Left kidney (tissue), 2 donors: ENCODE results near the gene CHST6. TPM values are rescaled to one million over a fixed set of nuclear protein-coding genes. Genes with fewer than 3 reads are reported as not detected.
"Not testable (repeated sequence)": the region's sequence is repeated elsewhere in the genome, so short reads cannot be mapped to it uniquely, and the experiment has no call there.

Experiments used
- DNase-seq: peaks from one replicate; pipeline ENCODE4 v3.0.0-alpha.2; 2013
- polyA plus RNA-seq: library from polyadenylated mRNA; unstranded; fragments of 120-200 nt; gene quantifications from one replicate; pipeline ENCODE4 v1.2.1, GENCODE V29; 2013; ENCODE audit not compliant: insufficient read length

CHST6 gene
- polyA plus RNA-seq, 1 donor: 0.98 TPM

GRCh38 chr16:75477680-75478473 lies 17.4 kb downstream of the CHST6 start:
- DNase-seq: no peak

DNA sequence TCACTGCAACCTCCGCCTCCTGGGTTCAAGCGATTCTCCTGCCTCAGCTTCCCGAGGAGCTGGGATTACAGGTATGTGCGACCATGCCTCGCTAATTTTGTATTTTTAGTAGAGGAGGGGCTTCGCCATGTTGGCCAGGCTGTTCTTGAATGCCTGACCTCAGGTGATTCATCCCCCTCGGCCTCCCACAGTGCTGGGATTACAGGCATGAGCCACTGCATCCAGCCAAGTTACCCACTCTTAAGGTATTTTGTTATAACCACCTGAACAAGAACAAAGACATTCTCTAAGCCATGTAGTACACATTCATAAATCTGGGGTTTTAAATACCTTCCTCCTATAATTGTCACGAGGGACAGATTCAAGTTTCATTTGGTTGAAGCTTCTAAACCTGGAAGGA lies 18.4 kb downstream of the CHST6 start:
- no peak for DNase-seq

- no peak for DNase-seq
Measured at GRCh38 chr16:75475420-75475847, 19.8 kb downstream of the CHST6 start.

GRCh38 chr16:75472908-75473877 lies 22.0 kb downstream of the CHST6 start:
- no peak for DNase-seq

- peak; percentile 60 for DNase-seq
Measured at GRCh38 chr16:75471723-75472633, 23.3 kb downstream of the CHST6 start.

DNA sequence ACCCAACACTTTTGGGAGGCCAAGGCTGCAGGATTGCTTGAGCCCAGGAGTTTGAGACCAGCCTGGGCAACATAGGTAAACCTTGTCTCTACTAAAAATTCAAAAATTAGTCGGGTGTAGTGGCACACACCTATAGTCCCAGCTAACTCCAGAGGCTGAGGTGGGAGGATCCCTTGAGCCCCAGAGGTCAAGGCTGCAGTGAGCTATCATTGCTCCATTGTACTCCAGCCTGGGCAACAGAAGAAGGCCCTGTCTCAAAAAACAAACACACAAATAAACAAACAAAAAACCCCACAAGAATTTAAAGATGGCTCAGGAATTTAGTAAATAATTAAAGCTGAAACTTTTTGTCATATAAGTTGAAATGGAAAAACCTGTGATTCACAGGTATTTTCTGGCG lies 28.5 kb downstream of the CHST6 start:
- DNase-seq: no peak

GRCh38 chr16:75464122-75464918 lies 30.9 kb downstream of the CHST6 start, which contains the start of gene TMEM170A:
Gene TMEM170A, minus strand, starts transcription at chr16:75464689. Its CDS starts 89 bp downstream, at chr16:75464600.
- DNase-seq: peak; percentile 98

- DNase-seq: peak; percentile 48
Measured at GRCh38 chr16:75463389-75464121, 31.7 kb downstream of the CHST6 start.

GRCh38 chr16:75462806-75463205 lies 32.4 kb downstream of the CHST6 start:
- no peak for DNase-seq

- DNase-seq: no peak
Measured at GRCh38 chr16:75461575-75461974, 33.7 kb downstream of the CHST6 start.

DNA sequence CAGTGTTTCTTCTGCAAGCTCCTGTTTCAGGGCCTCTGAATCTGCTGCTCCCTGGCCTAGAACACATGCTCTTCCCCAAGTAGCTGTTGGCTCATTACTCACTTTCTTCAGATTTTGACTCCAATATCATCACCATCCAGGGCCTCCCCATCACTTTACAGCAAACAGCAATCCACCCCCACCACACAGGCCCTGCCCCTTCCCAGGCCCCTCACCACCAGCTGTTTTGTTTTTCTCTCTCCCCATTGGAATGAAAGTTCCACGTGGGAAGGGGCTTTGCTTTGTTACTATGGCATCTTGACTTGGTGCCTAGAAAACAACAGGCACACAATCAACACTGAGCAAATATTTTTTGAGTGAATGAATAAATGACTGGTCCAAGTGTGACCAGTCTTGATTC lies 34.8 kb downstream of the CHST6 start:
- no peak for DNase-seq

DNA sequence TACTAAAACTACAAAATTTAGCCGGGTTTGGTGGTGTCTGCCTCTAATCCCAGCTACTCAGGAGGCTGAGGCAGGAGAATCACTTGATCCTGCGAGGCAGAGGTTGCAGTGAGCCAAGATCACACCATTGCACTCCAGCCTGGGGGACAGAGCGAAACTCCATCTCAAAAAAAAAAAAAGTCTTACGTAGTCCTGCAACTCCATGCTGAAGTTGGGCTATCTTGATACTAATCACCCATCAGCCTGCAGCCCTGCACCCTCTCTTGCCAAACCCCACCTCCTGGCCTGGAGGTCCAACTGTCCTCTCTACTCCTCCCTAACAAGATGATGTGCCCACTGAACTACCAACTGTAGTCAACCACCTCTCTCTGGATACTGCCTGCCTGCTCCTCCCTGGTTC lies 35.5 kb downstream of the CHST6 start:
- DNase-seq: no peak

- no peak for DNase-seq
Measured at GRCh38 chr16:75458439-75458838, 36.8 kb downstream of the CHST6 start.

- no peak for DNase-seq
Measured at GRCh38 chr16:75458029-75458428, 37.2 kb downstream of the CHST6 start.

- no peak for DNase-seq
Measured at GRCh38 chr16:75457485-75458021, 37.7 kb downstream of the CHST6 start.

DNA sequence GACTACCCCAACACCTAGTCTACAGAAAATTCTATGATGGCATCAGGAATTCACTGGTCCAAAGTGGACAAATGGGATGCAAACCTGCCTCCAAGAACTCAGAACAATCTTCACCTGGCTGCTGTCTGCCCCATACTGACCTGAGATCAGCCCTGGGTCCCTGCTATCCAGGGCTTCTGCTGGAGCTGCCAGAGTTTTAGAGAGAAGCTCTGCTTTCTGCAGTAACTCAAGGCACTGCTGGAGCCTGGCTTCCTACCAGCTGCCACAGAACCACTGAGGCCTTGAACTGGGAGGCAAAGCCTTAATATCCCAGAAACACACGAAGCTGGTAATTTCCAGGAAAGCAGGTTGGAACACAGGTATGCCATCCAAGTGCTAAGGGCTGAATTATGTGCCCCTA lies 38.3 kb downstream of the CHST6 start:
- DNase-seq: no peak

GRCh38 chr16:75456486-75456885 lies 38.8 kb downstream of the CHST6 start:
- not testable (repeated sequence) for DNase-seq

DNA sequence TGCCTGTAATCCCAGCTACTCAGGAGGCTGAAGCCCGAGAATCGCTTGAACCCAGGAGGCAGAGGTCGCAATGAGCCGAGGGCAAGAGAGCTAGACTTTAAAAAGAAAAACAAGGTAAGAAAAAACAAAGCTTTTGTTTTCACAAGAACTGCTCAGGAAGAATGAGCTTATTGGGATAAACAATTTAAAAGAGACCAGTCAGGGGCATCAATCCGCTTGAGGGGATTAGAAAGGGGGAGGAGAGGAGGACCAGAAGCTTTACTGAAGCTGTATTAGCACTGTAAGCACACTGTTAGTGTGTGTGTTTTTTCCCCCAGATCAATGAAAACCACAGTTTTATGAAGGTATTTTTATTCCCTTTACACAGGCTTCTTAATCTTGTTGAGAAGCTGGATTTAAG lies 39.6 kb downstream of the CHST6 start:
- no peak for DNase-seq

DNA sequence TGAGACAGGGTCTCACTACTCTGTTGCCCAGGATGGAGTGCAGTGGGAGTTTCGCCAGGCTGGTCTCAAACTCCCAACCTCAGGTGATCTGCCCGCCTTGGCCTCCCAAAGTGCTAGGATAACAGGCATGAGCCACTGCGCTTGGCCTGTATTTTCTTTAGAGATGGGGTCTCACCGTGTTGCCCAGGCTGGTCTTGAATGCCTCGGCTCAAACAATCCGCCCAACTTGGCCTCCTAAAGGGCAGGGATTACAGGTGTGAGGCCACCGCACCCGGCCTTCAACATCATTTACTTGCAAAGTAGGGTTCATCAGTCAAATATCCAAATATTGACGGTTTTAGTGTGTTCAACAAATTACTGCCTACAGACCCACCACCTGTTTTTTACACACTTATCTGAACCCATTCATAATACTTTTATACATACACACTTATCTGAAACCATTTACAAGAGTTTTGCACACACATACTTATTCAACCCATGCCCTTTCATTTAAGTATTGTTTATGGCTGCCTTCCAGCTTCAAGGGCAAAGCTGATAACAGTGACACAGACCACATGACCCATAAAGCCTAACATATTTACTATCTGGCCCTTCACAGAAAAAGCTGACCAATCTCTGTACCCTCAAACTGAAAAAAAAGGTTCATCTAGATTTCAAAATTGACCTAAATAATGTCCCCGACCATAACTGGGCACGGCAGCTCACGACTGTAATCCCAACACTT lies 42.6 kb downstream of the CHST6 start:
- no peak for DNase-seq
